Epithelial cell of esophagus (primary cell): ENCODE data around the gene SPATA16.
"Not testable (repeated sequence)": the region's sequence is repeated elsewhere in the genome, so short reads cannot be mapped to it uniquely, and the experiment has no call there.

Experiments used
- DNase-seq: peaks from one replicate; pipeline ENCODE4 v3.0.0; 2010; ENCODE audit warnings: low read depth
- H3K4me3 ChIP-seq: 2 replicates; pipeline ENCODE4 v1.5.1; 2011; ENCODE audit warnings: mild to moderate bottlenecking, low read length, control low read depth
- CTCF ChIP-seq: IDR thresholded peaks from 2 replicates; pipeline ENCODE4 v1.5.1; 2011; ENCODE audit warnings: low read depth, mild to moderate bottlenecking, low read length, control low read depth, inconsistent platforms; ENCODE audit not compliant: insufficient read depth; ENCODE audit errors: missing control alignments

The SPATA16 gene

GRCh38 chr3:172968646-172969045 is 172.4 kb downstream of the SPATA16 start:
- DNase-seq = no peak
- no peak for TF ChIP-seq CTCF
- no peak overlapping the region for H3K4me3 ChIP-seq

DNA sequence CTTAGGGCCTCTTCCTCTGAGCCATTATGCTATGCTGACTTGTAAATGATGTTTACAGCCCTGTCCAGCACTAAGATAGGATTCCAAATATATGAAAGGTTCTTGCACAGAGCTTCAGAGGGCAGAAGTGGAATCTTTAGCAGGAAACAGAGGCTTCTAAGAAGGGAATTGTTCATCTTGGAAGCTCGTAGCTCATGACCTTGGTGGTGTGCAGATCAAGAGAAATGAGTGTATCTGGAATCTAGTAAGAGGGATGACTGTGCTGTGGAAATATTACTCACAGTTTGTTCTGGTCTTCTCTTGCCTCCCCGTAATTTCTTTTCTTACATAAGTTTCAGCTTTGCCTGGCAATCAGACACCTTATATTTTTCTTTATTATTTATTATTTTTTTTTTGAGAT is 175.8 kb downstream of the SPATA16 start:
- no peak overlapping the region for H3K4me3 ChIP-seq
- DNase-seq = no peak
- TF ChIP-seq CTCF = no peak

- not testable (repeated sequence) for H3K4me3 ChIP-seq, DNase-seq
Observed at GRCh38 chr3:172960626-172961182, 180.3 kb downstream of the SPATA16 start.

DNA sequence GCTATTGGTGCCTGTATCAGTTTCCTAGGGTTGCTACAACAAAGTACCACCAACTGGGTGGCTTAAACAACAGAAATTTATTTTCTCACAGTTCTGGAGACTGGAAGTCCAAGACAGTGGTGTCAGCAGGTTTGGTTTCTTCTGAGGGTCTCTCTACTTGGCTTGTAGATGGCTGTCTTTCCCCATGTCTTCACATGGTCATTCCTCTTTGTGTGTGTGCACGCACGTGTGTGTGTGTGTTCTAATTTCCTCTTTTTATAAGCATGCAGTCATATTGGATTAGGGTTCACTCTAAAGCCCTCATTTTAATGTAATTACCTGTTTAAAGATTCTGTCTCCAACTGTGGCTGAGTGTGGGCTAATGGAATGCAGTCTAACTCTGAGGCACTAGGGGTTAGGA is 182.5 kb downstream of the SPATA16 start:
- TF ChIP-seq CTCF = no peak
- no peak for DNase-seq
- H3K4me3 ChIP-seq = no peak overlapping the region

GRCh38 chr3:172953571-172953970 is 187.5 kb downstream of the SPATA16 start:
- no peak overlapping the region for H3K4me3 ChIP-seq
- TF ChIP-seq CTCF = no peak
- DNase-seq = no peak

DNA sequence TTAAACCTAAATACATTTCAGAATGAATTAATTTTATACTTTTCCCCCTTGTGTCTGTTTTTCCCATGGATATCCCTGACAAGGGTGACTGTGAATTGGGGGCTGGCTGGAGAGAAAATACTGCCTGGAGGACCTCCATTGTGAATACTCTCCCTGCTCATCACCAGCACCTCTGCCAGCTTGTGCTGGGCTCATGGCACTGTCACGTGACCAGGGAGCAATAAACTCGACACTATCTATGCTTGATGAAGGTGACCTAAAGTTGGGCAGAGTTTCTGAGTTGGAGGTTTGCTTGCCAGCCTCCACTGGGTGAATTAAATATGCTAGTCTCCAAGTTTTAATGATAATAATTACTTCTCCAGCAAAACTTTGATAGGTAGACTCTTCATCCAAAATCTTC is 189.5 kb downstream of the SPATA16 start:
- H3K4me3 ChIP-seq = no peak overlapping the region
- DNase-seq = no peak
- no peak for TF ChIP-seq CTCF

DNA sequence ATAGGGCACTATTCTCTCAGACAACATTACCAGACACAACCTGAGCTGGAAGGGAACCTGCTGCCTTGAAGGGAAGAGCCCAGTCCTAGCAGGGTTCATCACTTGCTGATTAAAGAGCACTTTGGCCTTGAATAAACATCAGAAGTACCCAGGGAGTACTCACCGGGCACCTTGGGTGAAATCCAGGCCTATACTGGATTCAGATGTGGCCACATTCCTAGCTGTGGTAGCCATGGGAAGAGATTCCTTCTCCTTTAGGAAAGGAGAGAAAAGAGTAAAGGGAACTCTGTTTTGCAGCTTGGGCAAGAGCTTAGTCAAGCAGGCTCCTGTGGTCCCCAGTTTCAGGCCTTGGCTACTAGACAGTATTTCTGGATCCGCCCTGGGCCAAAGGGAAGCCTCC is 195.0 kb downstream of the SPATA16 start:
- no peak overlapping the region for H3K4me3 ChIP-seq
- TF ChIP-seq CTCF = no peak
- DNase-seq = no peak
